GM12878 (cell line): Measurements from ENCODE around the gene EMC1. TPM values are rescaled to one million over a fixed set of nuclear protein-coding genes. Genes with fewer than 3 reads are reported as not detected.
"Not testable (repeated sequence)": the region's sequence is repeated elsewhere in the genome, so short reads cannot be mapped to it uniquely, and the experiment has no call there.

Experiments used
- ATAC-seq: fragments of 200-7000 bp; cut with Tn5 transposase; 3 replicates; pipeline ENCODE4 v1.9.1; 2020; ENCODE audit warnings: mild to moderate bottlenecking, moderate library complexity
- BruUV-seq: library from RNA; stranded (reverse); fragments of 400-500 nt; replicated peaks from 2 replicates; lab custom pipeline; 2021; lab: Mats Ljungman, UMichigan
- CTCF ChIA-PET: fragments of 300-600 bp; sonication (Branson Sonifier 250); formaldehyde crosslinking; extraction: SDS; loops from one replicate; lab custom pipeline; 2021; ENCODE audit warnings: inconsistent platforms; lab: Yijun Ruan, JAX
- POLR2A ChIA-PET: fragments of 350-600 bp; formaldehyde crosslinking; extraction: SDS; loops from one replicate; lab custom pipeline; 2021; ENCODE audit warnings: inconsistent platforms; lab: Charles Lee
- RAD21 ChIA-PET: fragments of 300-600 bp; sonication (Branson Sonifier 250); formaldehyde crosslinking; loops from one replicate; lab custom pipeline; 2023; ENCODE audit warnings: antibody characterized with exemption; ENCODE audit not compliant: unreplicated experiment; lab: Charles Lee
- SMC1A ChIA-PET: fragments of 300-600 bp; sonication (Branson Sonifier 250); formaldehyde crosslinking; loops from one replicate; lab custom pipeline; 2023; ENCODE audit not compliant: unreplicated experiment, uncharacterized antibody; lab: Charles Lee
- DNase-seq: peaks from one replicate; pipeline ENCODE4 v3.0.0-alpha.2; 2011; ENCODE audit warnings: low read depth, low spot score
- FAIRE-seq: peaks from 3 replicates; lab custom pipeline; 2011; peaks lifted over from hg19 to GRCh38; lab: Jason Lieb, UNC
- H2AFZ ChIP-seq: 2 replicates; pipeline ENCODE4 v1.6.0; 2011; ENCODE audit warnings: low read depth, low read length, control low read depth; ENCODE audit not compliant: control insufficient read depth
- H3K27ac ChIP-seq: 2 replicates; pipeline ENCODE4 v1.5.1; 2011; ENCODE audit warnings: control low read depth; ENCODE audit not compliant: control insufficient read depth, insufficient read depth
- H3K27me3 ChIP-seq, 2 experiments: replicated peaks in 1 of 2; 2 replicates each; pipeline versions ENCODE4 v1.6.0 to v1.6.1; 2011; ENCODE audit warnings: low read length in 1 of 2; ENCODE audit not compliant: control insufficient read depth in 2 of 2, insufficient read depth in 2 of 2
- H3K36me3 ChIP-seq, 2 experiments: 2 replicates each; pipeline ENCODE4 v1.5.1; 2011; ENCODE audit warnings: low read length in 1 of 2; ENCODE audit not compliant: control insufficient read depth in 2 of 2, insufficient read depth in 2 of 2
- H3K4me1 ChIP-seq: 2 replicates; pipeline ENCODE4 v1.6.1; 2011; ENCODE audit warnings: mild to moderate bottlenecking, low read length, moderate library complexity, mixed read lengths; ENCODE audit not compliant: control insufficient read depth, insufficient read depth
- H3K4me2 ChIP-seq: 2 replicates; pipeline ENCODE4 v1.6.0; 2011; ENCODE audit warnings: control low read depth; ENCODE audit not compliant: control insufficient read depth, insufficient read depth
- H3K4me3 ChIP-seq: fragments of 200-600 bp; sonication (generic); 2 replicates; pipeline ENCODE4 v1.5.1; 2016
- H3K79me2 ChIP-seq: 2 replicates; pipeline ENCODE4 v1.6.0; 2011; ENCODE audit warnings: low read length; ENCODE audit not compliant: control insufficient read depth, insufficient read depth
- H3K9ac ChIP-seq: 2 replicates; pipeline ENCODE4 v1.8.0; 2011; ENCODE audit warnings: low read length, control low read depth, mixed read lengths; ENCODE audit not compliant: control insufficient read depth, insufficient read depth
- H3K9me3 ChIP-seq: replicated peaks from 3 replicates; pipeline ENCODE4 v1.5.1; 2011; ENCODE audit warnings: mild to moderate bottlenecking, low read length; ENCODE audit not compliant: control insufficient read depth, insufficient read depth
- H4K20me1 ChIP-seq: 2 replicates; pipeline ENCODE4 v1.6.0; 2011; ENCODE audit not compliant: control insufficient read depth, insufficient read depth
- CBX5 ChIP-seq: sonication (generic); IDR thresholded peaks from 2 replicates; pipeline ENCODE4 v1.6.1; 2016; ENCODE audit warnings: low read depth, moderate library complexity, mild to moderate bottlenecking, inconsistent platforms
- TAF1 ChIP-seq: IDR thresholded peaks from 2 replicates; pipeline ENCODE4 v1.6.1; 2011; ENCODE audit warnings: mild to moderate bottlenecking, low read depth, low read length, borderline replicate concordance
- WGBS: methylation state at CpG from one replicate; pipeline ENCODE4 v1.1.6; 2016; ENCODE audit warnings: low lambda C conversion rate; ENCODE audit not compliant: insufficient replicate concordance, insufficient coverage; ENCODE audit errors: missing lambda C conversion rate; 5-methylcytosine and 5-hydroxymethylcytosine counted together
- in situ Hi-C: fragments of 300-500 bp; cut with MboI; formaldehyde crosslinking; loops from 9 replicates; pipeline ENCODE4 v1.14.3; 2018; ENCODE audit warnings: mixed read lengths
- intact Hi-C: fragments of 100-400 bp; cut with micrococcal nuclease; formaldehyde crosslinking; loops from one replicate; pipeline ENCODE4 v1.14.2; 2022; ENCODE audit not compliant: unreplicated experiment
- polyA plus RNA-seq, 11 experiments: library from polyadenylated mRNA; depleted of rRNA in 4 of 11; unstranded in 6 of 11; stranded (reverse) in 5 of 11; fragments of >200 nt; fragmentation: Nextera tagmentation in 4 of 11; fragmentation: Illumina TruSeq in 1 of 11; extraction: Ambion mirVana in 4 of 11; extraction: Trizol in 1 of 11; gene quantifications; 1 replicate in 1 of 11; 2 replicates in 10 of 11; pipeline versions ENCODE4 v1.2.1 to v1.2.3, GENCODE V29; 2011 to 2016; ENCODE audit warnings: inconsistent platforms in 2 of 11, missing spikeins in 2 of 11, low read depth in 1 of 11
- total RNA-seq, 4 experiments: library from RNA; depleted of rRNA in 3 of 4; stranded (reverse); fragments of >200 nt in 3 of 4; fragmentation: Illumina TruSeq in 1 of 4; extraction: Trizol in 1 of 4; gene quantifications; 2 replicates each; pipeline versions ENCODE4 v1.2.1 to v1.2.3, GENCODE V29; 2013 to 2021
- TF ChIP-seq, protein P1 (sequence below): fragments of 450-650 bp; IDR thresholded peaks from 2 replicates; pipeline ENCODE4 v1.6.1; 2017; ENCODE audit warnings: mild to moderate bottlenecking, moderate library complexity
- TF ChIP-seq, protein P2 (sequence below): IDR thresholded peaks from 2 replicates; pipeline ENCODE4 v1.6.1; 2012; ENCODE audit warnings: improper control_type of control experiment, low read depth, low read length; ENCODE audit not compliant: insufficient replicate concordance

Gene EMC1
- total and polyA plus RNA-seq, 10 of the 15 experiments (the other 5 are each of a cell fraction or from before 2014, with no cell fraction given) = 12.2 to 43.6 (median 20.6) TPM

DNA sequence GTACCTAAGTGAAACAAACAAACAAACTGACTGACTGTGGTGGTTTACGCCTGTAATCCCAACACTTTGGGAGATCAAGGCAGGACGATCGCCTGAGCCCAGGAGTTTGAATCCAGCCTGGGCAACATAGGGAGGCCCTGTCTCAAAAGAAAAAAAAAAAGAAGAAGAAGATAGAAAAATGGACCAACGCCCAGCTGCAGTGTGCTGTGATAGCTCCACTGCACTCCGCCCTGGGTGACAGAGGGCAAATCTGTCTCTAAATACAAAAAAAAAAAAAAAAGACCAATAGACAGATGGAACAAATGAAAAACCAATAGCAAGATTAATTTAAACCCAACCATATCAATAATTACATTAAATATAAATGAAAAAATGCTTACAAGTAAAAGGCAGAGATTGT is 23.3 kb upstream of the EMC1 start (continued):
- TF ChIP-seq, protein P1, sequence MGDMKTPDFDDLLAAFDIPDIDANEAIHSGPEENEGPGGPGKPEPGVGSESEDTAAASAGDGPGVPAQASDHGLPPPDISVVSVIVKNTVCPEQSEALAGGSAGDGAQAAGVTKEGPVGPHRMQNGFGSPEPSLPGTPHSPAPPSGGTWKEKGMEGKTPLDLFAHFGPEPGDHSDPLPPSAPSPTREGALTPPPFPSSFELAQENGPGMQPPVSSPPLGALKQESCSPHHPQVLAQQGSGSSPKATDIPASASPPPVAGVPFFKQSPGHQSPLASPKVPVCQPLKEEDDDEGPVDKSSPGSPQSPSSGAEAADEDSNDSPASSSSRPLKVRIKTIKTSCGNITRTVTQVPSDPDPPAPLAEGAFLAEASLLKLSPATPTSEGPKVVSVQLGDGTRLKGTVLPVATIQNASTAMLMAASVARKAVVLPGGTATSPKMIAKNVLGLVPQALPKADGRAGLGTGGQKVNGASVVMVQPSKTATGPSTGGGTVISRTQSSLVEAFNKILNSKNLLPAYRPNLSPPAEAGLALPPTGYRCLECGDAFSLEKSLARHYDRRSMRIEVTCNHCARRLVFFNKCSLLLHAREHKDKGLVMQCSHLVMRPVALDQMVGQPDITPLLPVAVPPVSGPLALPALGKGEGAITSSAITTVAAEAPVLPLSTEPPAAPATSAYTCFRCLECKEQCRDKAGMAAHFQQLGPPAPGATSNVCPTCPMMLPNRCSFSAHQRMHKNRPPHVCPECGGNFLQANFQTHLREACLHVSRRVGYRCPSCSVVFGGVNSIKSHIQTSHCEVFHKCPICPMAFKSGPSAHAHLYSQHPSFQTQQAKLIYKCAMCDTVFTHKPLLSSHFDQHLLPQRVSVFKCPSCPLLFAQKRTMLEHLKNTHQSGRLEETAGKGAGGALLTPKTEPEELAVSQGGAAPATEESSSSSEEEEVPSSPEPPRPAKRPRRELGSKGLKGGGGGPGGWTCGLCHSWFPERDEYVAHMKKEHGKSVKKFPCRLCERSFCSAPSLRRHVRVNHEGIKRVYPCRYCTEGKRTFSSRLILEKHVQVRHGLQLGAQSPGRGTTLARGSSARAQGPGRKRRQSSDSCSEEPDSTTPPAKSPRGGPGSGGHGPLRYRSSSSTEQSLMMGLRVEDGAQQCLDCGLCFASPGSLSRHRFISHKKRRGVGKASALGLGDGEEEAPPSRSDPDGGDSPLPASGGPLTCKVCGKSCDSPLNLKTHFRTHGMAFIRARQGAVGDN = no peak
- TF ChIP-seq, protein P2, sequence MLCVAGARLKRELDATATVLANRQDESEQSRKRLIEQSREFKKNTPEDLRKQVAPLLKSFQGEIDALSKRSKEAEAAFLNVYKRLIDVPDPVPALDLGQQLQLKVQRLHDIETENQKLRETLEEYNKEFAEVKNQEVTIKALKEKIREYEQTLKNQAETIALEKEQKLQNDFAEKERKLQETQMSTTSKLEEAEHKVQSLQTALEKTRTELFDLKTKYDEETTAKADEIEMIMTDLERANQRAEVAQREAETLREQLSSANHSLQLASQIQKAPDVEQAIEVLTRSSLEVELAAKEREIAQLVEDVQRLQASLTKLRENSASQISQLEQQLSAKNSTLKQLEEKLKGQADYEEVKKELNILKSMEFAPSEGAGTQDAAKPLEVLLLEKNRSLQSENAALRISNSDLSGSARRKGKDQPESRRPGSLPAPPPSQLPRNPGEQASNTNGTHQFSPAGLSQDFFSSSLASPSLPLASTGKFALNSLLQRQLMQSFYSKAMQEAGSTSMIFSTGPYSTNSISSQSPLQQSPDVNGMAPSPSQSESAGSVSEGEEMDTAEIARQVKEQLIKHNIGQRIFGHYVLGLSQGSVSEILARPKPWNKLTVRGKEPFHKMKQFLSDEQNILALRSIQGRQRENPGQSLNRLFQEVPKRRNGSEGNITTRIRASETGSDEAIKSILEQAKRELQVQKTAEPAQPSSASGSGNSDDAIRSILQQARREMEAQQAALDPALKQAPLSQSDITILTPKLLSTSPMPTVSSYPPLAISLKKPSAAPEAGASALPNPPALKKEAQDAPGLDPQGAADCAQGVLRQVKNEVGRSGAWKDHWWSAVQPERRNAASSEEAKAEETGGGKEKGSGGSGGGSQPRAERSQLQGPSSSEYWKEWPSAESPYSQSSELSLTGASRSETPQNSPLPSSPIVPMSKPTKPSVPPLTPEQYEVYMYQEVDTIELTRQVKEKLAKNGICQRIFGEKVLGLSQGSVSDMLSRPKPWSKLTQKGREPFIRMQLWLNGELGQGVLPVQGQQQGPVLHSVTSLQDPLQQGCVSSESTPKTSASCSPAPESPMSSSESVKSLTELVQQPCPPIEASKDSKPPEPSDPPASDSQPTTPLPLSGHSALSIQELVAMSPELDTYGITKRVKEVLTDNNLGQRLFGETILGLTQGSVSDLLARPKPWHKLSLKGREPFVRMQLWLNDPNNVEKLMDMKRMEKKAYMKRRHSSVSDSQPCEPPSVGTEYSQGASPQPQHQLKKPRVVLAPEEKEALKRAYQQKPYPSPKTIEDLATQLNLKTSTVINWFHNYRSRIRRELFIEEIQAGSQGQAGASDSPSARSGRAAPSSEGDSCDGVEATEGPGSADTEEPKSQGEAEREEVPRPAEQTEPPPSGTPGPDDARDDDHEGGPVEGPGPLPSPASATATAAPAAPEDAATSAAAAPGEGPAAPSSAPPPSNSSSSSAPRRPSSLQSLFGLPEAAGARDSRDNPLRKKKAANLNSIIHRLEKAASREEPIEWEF = no peak
- TF ChIP-seq CBX5 = no peak
- TF ChIP-seq TAF1 = no peak

DNA sequence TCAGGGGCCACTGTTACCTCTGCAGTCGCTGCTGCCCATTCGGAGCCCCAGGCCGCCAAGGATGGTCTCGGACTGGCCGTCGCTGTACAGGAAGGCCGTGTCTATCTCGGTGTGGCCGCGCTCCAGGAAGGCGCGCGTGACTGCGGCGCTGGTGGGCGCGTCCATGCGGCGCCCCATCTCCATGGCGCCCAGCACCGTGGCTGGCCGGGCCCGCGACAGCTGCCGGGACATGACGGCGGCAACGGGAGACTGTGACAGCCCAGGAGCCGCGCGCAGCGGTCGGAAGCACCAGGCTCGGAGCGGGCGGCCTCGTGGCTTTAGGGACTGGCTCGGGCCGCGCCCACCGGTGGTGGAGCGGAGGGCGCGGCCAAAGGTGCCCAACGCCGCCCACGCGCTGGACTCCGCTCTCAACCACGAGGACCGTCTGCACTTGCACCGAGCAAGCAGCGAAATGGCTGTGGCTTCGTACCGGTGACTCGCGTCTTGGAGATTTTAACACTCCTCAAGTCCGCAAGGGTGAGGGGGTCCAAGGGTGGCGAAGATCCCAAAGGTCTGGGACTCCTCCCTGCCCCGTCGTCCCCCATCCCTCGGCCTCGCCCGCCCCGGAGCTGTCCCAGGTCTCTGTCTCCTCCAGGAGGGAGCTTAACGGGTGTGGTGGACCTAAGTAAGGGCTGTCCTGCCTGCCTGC is 22.7 kb upstream of the EMC1 start:
- H3K4me2 ChIP-seq, H3K27ac ChIP-seq, CTCF ChIA-PET, RAD21 ChIA-PET, H3K4me3 ChIP-seq, ATAC-seq, H3K4me1 ChIP-seq, H3K36me3 ChIP-seq, SMC1A ChIA-PET, H3K27me3 ChIP-seq, in situ Hi-C loops, DNase-seq, BruUV-seq, H2AFZ ChIP-seq, H4K20me1 ChIP-seq, H3K79me2 ChIP-seq, H3K9ac ChIP-seq, FAIRE-seq, POLR2A ChIA-PET, H3K9me3 ChIP-seq, intact Hi-C loops: not testable (repeated sequence)
- 90% methylated on average over 40 of the region's 66 CpGs for WGBS
